GM18526 (cell line): Measurements from ENCODE around the gene MRGPRG.

Experiments
- POLR2A ChIP-seq: IDR thresholded peaks from 3 replicates; pipeline ENCODE4 v1.6.1; 2011; ENCODE audit not compliant: insufficient read length; ENCODE audit errors: extremely low read depth

The MRGPRG gene

GRCh38 chr11:3193373-3194015 lies 25.1 kb downstream of the MRGPRG start:
- no peak for TF ChIP-seq POLR2A

GRCh38 chr11:3192511-3193372 lies 25.9 kb downstream of the MRGPRG start:
- no peak for TF ChIP-seq POLR2A

GRCh38 chr11:3191586-3192324 lies 26.9 kb downstream of the MRGPRG start:
- TF ChIP-seq POLR2A, result no peak

GRCh38 chr11:3190600-3190999 lies 28.0 kb downstream of the MRGPRG start:
- TF ChIP-seq POLR2A, result no peak

GRCh38 chr11:3189886-3190583 lies 28.6 kb downstream of the MRGPRG start:
- no peak for TF ChIP-seq POLR2A

GRCh38 chr11:3189196-3189843 lies 29.3 kb downstream of the MRGPRG start:
- TF ChIP-seq POLR2A, result no peak

- TF ChIP-seq POLR2A, result no peak
Observed at GRCh38 chr11:3188496-3189195, 30.0 kb downstream of the MRGPRG start.

GRCh38 chr11:3186166-3186953 lies 32.3 kb downstream of the MRGPRG start:
- TF ChIP-seq POLR2A, result no peak

- no peak for TF ChIP-seq POLR2A
Observed at GRCh38 chr11:3184732-3185347, 33.8 kb downstream of the MRGPRG start.

GRCh38 chr11:3183523-3183922 lies 35.1 kb downstream of the MRGPRG start:
- TF ChIP-seq POLR2A, result no peak

- TF ChIP-seq POLR2A, result no peak
Observed at GRCh38 chr11:3182462-3182852, 36.2 kb downstream of the MRGPRG start.

- TF ChIP-seq POLR2A, result no peak
Observed at GRCh38 chr11:3181725-3182461, 36.7 kb downstream of the MRGPRG start.
